A549 (cell line): ENCODE results near the gene KHDRBS1. TPM values are rescaled to one million over a fixed set of nuclear protein-coding genes. Genes with fewer than 3 reads are reported as not detected.

ENCODE experiments used
- ATAC-seq, 2 experiments: fragments of 200-7000 bp in 1 of 2; fragments of >200 bp in 1 of 2; cut with Nextera tagmentation in 1 of 2; cut with Tn5 transposase in 1 of 2; 3 replicates each; pipeline versions ENCODE4 v1.8.0 to v1.9.1; 2018 to 2020; ENCODE audit warnings: mild to moderate bottlenecking in 1 of 2, moderate library complexity in 1 of 2
- CTCF ChIA-PET: fragments of 300-600 bp; sonication (Branson Sonifier 250); formaldehyde crosslinking; extraction: SDS; loops from one replicate; lab custom pipeline; 2021; ENCODE audit warnings: antibody characterized with exemption, inconsistent platforms; lab: Yijun Ruan, JAX
- POLR2A ChIA-PET: fragments of 350-600 bp; formaldehyde crosslinking; extraction: SDS; loops from one replicate; lab custom pipeline; 2021; ENCODE audit warnings: antibody characterized with exemption, inconsistent platforms; lab: Yijun Ruan, JAX
- DNase-seq, 2 experiments: peaks; one replicate each; pipeline versions ENCODE4 v3.0.0 to v3.0.0-alpha.2; 2011 to 2016; ENCODE audit warnings: low read depth in 1 of 2, low spot score in 1 of 2
- FAIRE-seq: peaks from 2 replicates; lab custom pipeline; 2011; peaks lifted over from hg19 to GRCh38; lab: Jason Lieb, UNC
- H3K27ac ChIP-seq, 2 experiments: fragments of >200 bp; sonication (Bioruptor Twin); formaldehyde crosslinking; 3 replicates each; pipeline ENCODE4 v1.5.1; 2016 to 2017
- H3K4me1 ChIP-seq: fragments of >200 bp; sonication (Bioruptor Twin); formaldehyde crosslinking; 3 replicates; pipeline ENCODE4 v1.6.1; 2016
- H3K4me2 ChIP-seq: fragments of >200 bp; sonication (Bioruptor Twin); formaldehyde crosslinking; 3 replicates; pipeline ENCODE4 v1.6.1; 2016
- H3K4me3 ChIP-seq: fragments of >200 bp; sonication (Bioruptor Twin); formaldehyde crosslinking; 3 replicates; pipeline ENCODE4 v1.5.1; 2016
- H3K9me3 ChIP-seq: fragments of >200 bp; sonication (Bioruptor Twin); formaldehyde crosslinking; 3 replicates; pipeline ENCODE4 v1.6.1; 2016
- BHLHE40 ChIP-seq: IDR thresholded peaks from 2 replicates; pipeline ENCODE4 v1.6.1; 2012; ENCODE audit warnings: low read depth, low read length, inconsistent platforms
- CBX2 ChIP-seq: fragments of 200-600 bp; sonication (generic); IDR thresholded peaks from 2 replicates; pipeline ENCODE4 v1.6.1; 2016; ENCODE audit warnings: low read depth, mild to moderate bottlenecking, borderline replicate concordance
- CEBPB ChIP-seq, 2 experiments: fragments of >200 bp in 1 of 2; sonication (Bioruptor Twin) in 1 of 2; formaldehyde crosslinking in 1 of 2; IDR thresholded peaks; 2 replicates each; pipeline ENCODE4 v1.6.1; 2012 to 2016
- CHD2 ChIP-seq: fragments of 150-350 bp; IDR thresholded peaks from 2 replicates; pipeline ENCODE4 v1.6.1; 2014; ENCODE audit warnings: low read length; ENCODE audit not compliant: partially characterized antibody
- CTCF ChIP-seq: fragments of >200 bp; sonication (Bioruptor Twin); formaldehyde crosslinking; IDR thresholded peaks from 3 replicates; pipeline ENCODE4 v1.5.1; 2016
- EHF ChIP-seq: fragments of 250-450 bp; sonication (Bioruptor Pico); IDR thresholded peaks from 2 replicates; pipeline ENCODE4 v1.5.0; 2020; ENCODE audit warnings: mild to moderate bottlenecking
- ESRRA ChIP-seq: fragments of 150-350 bp; IDR thresholded peaks from 2 replicates; pipeline ENCODE4 v1.6.1; 2014; ENCODE audit warnings: mild to moderate bottlenecking, low read length, borderline replicate concordance
- HDAC2 ChIP-seq: fragments of 200-600 bp; sonication (generic); IDR thresholded peaks from 2 replicates; pipeline ENCODE4 v1.6.1; 2016
- HEYL ChIP-seq: fragments of 250-450 bp; sonication (Bioruptor Pico); IDR thresholded peaks from 2 replicates; pipeline ENCODE4 v1.8.0; 2021; ENCODE audit warnings: mild to moderate bottlenecking, moderate library complexity
- HOXA7 ChIP-seq: fragments of 250-450 bp; sonication (Bioruptor Pico); IDR thresholded peaks from 2 replicates; pipeline ENCODE4 v1.5.0; 2020; ENCODE audit warnings: mild to moderate bottlenecking, moderate library complexity
- HOXB5 ChIP-seq: fragments of 250-450 bp; sonication (Bioruptor Pico); IDR thresholded peaks from 2 replicates; pipeline ENCODE4 v1.5.0; 2020; ENCODE audit warnings: mild to moderate bottlenecking, moderate library complexity
- JUN ChIP-seq, 2 experiments: fragments of >200 bp; sonication (Bioruptor Twin); formaldehyde crosslinking; IDR thresholded peaks; 2 replicates in 1 of 2; 3 replicates in 1 of 2; pipeline ENCODE4 v1.6.1; 2016 to 2017
- KDM1A ChIP-seq: fragments of 200-600 bp; sonication (generic); IDR thresholded peaks from 2 replicates; pipeline ENCODE4 v1.6.1; 2016; ENCODE audit warnings: low read depth, mild to moderate bottlenecking
- MAFK ChIP-seq: fragments of 450-650 bp; IDR thresholded peaks from 2 replicates; pipeline ENCODE4 v1.6.1; 2014; ENCODE audit not compliant: partially characterized antibody
- MAZ ChIP-seq: fragments of 150-350 bp; IDR thresholded peaks from 2 replicates; pipeline ENCODE4 v1.6.1; 2014; ENCODE audit warnings: antibody characterized with exemption, low read depth, low read length, borderline replicate concordance
- MYC ChIP-seq: IDR thresholded peaks from 2 replicates; pipeline ENCODE4 v1.6.1; 2012; ENCODE audit warnings: mild to moderate bottlenecking, inconsistent platforms, low read length, improper control_type of control experiment, borderline replicate concordance
- NPAS2 ChIP-seq: fragments of 250-450 bp; sonication (Bioruptor Pico); IDR thresholded peaks from 2 replicates; pipeline ENCODE4 v1.8.0; 2022; ENCODE audit warnings: mild to moderate bottlenecking, moderate library complexity, borderline replicate concordance
- POLR2A ChIP-seq: IDR thresholded peaks from 2 replicates; pipeline ENCODE4 v1.6.1; 2012; ENCODE audit warnings: mild to moderate bottlenecking, low read length
- RARB ChIP-seq: fragments of 250-450 bp; sonication (Bioruptor Pico); IDR thresholded peaks from 2 replicates; pipeline ENCODE4 v1.8.0; 2021; ENCODE audit warnings: mild to moderate bottlenecking, moderate library complexity
- SMC3 ChIP-seq: fragments of >200 bp; sonication (Bioruptor Twin); formaldehyde crosslinking; IDR thresholded peaks from 3 replicates; pipeline ENCODE4 v1.6.1; 2018; ENCODE audit warnings: inconsistent platforms
- SREBF2 ChIP-seq: fragments of 450-650 bp; IDR thresholded peaks from 2 replicates; pipeline ENCODE4 v1.6.1; 2014; ENCODE audit warnings: mild to moderate bottlenecking, moderate library complexity
- TP53 ChIP-seq: fragments of 250-450 bp; sonication (Bioruptor Pico); IDR thresholded peaks from 2 replicates; pipeline ENCODE4 v1.5.0; 2021; ENCODE audit warnings: mild to moderate bottlenecking, moderate library complexity
- USF2 ChIP-seq: fragments of 450-650 bp; IDR thresholded peaks from 2 replicates; pipeline ENCODE4 v1.6.1; 2014; ENCODE audit warnings: antibody characterized with exemption
- ZC3H11A ChIP-seq: fragments of 450-650 bp; IDR thresholded peaks from 2 replicates; pipeline ENCODE4 v1.6.1; 2014; ENCODE audit warnings: antibody characterized with exemption, mild to moderate bottlenecking
- ZFP36 ChIP-seq: fragments of 450-650 bp; IDR thresholded peaks from 2 replicates; pipeline ENCODE4 v1.6.1; 2014; ENCODE audit warnings: borderline replicate concordance; ENCODE audit not compliant: partially characterized antibody
- ZSCAN20 ChIP-seq: fragments of 250-450 bp; sonication (Bioruptor Pico); IDR thresholded peaks from 2 replicates; pipeline ENCODE4 v1.8.0; 2022; ENCODE audit warnings: mild to moderate bottlenecking, moderate library complexity
- WGBS: methylation state at CpG from one replicate; pipeline ENCODE4 v1.1.6; 2017; ENCODE audit errors: missing lambda C conversion rate; 5-methylcytosine and 5-hydroxymethylcytosine counted together
- polyA plus RNA-seq, 4 experiments: library from polyadenylated mRNA; depleted of rRNA in 3 of 4; stranded (reverse); fragments of >200 nt; fragmentation: RNase III in 1 of 4; extraction: RNeasy Plus Mini Kit Qiagen cat#74134 plus additional on column Dnase treatment in 1 of 4; gene quantifications; 2 replicates in 3 of 4; 3 replicates in 1 of 4; pipeline ENCODE4 v1.2.3, GENCODE V29; 2011 to 2017

KHDRBS1 gene
- polyA plus RNA-seq, 2 of the 4 experiments (the other 2 are of a cell fraction) = 60.6 to 109 TPM

DNA sequence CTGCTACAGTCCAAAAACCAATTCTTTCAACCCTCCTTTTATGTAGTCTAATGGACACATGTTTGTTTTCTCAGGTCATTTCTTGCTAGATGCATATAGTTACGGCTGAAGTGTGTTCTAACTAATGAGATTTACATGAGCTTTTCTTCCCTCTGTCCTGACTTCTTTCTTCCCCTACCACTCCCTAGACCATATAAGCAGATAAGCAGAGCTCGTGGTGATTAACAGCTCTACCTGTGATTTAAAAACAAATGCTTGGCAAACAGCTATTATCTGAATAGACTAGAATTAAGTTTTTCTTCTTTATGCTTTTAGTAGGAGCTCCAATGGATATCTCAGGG lies 18.6 kb downstream of the KHDRBS1 start:
- no peak for FAIRE-seq
- CTCF ChIA-PET = interaction anchor here (0.7 kb wide), 1 partner anchor 92 kb away, joined by 3 read pairs; no protein-coding TSS in a partner anchor
- H3K27ac ChIP-seq = no peak overlapping the region

GRCh38 chr1:32035119-32035518 lies 21.5 kb downstream of the KHDRBS1 start:
- WGBS = 88% methylated on average over 3 of the region's 3 CpGs
- H3K27ac ChIP-seq = no peak overlapping the region
- ATAC-seq = no peak
- POLR2A ChIA-PET = no interaction called here
- H3K4me3 ChIP-seq = no peak overlapping the region
- H3K4me1 ChIP-seq = no peaks in the 10 kb centered on the region; the same call in 2 of the 3 replicates
- DNase-seq = no peak
- no peak overlapping the region for H3K4me2 ChIP-seq
- CTCF ChIA-PET = interaction anchor here (0.6 to 1.5 kb wide), 3 partner anchors 28 to 380 kb away, joined by 3 to 4 read pairs (median 3); no protein-coding TSS in a partner anchor
- no peaks in the 10 kb centered on the region for H3K9me3 ChIP-seq
- no peak for FAIRE-seq
- TF ChIP-seq HDAC2 = no peak
- TF ChIP-seq CHD2 = no peak
- TF ChIP-seq CTCF = no peak
- TF ChIP-seq POLR2A = no peak
- no peak for TF ChIP-seq NPAS2
- TF ChIP-seq SMC3 = no peak
- no peak for TF ChIP-seq RARB (CRISPR knock-in tag)
- no peak for TF ChIP-seq EHF (CRISPR knock-in tag)
- no peak for TF ChIP-seq KDM1A
- no peak for TF ChIP-seq ZC3H11A
- TF ChIP-seq ESRRA = no peak
- TF ChIP-seq HOXB5 (CRISPR knock-in tag) = no peak
- TF ChIP-seq MAZ = no peak
- no peak for TF ChIP-seq ZSCAN20 (CRISPR knock-in tag)
- no peak for TF ChIP-seq CBX2
- TF ChIP-seq USF2 = no peak
- no peak for TF ChIP-seq BHLHE40

More for the DNA sequence above, 18.6 kb downstream of the KHDRBS1 start:
- 90% methylated on average over 2 of the region's 2 CpGs for WGBS
- POLR2A ChIA-PET = no interaction called here
- no peak for TF ChIP-seq ZSCAN20 (CRISPR knock-in tag)
- no peak for TF ChIP-seq HEYL (CRISPR knock-in tag)
- no peak for TF ChIP-seq SREBF2
- no peak for TF ChIP-seq CEBPB (IDR thresholded peaks at IDR 0.05)
- no peak for TF ChIP-seq MYC
- no peak for TF ChIP-seq TP53 (CRISPR knock-in tag)
- TF ChIP-seq HOXA7 (CRISPR knock-in tag) = no peak
- no peak for TF ChIP-seq SMC3
- no peak for TF ChIP-seq ZFP36
- no peak for TF ChIP-seq JUN (IDR thresholded peaks at IDR 0.05)
- no peak overlapping the region for H3K4me3 ChIP-seq
- ATAC-seq (no peak), DNase-seq (no peak)
- no peak overlapping the region for H3K4me2 ChIP-seq
- no peaks in the 10 kb centered on the region for H3K9me3 ChIP-seq
- no peaks in the 10 kb centered on the region; the same call in 2 of the 3 replicates for H3K4me1 ChIP-seq

GRCh38 chr1:32040711-32041110 lies 27.0 kb downstream of the KHDRBS1 start:
- H3K4me1 ChIP-seq = no peaks in the 10 kb centered on the region
- FAIRE-seq = no peak
- WGBS = 100% methylated on average over 3 of the region's 3 CpGs
- no peak for DNase-seq
- H3K9me3 ChIP-seq = no peaks in the 10 kb centered on the region
- ChIA-PET CTCF (interaction anchor here (1.1 kb wide), 1 partner anchor 14 kb away, joined by 3 read pairs; no protein-coding TSS in a partner anchor), POLR2A (no interaction called here)
- H3K4me3 ChIP-seq = no peak overlapping the region
- no peak for ATAC-seq
- no peak overlapping the region for H3K4me2 ChIP-seq
- no peak for TF ChIP-seq MAFK
- TF ChIP-seq KDM1A = no peak
- no peak overlapping the region for H3K27ac ChIP-seq
